DMS114 treated with DMSO at 0.1 percent for 48 hours (cell line): Measurements from ENCODE around the gene PHF19.

ENCODE experiments used
- DNase-seq: peaks from one replicate; lab custom pipeline; 2025; ENCODE audit not compliant: unreplicated experiment; lab: John Stamatoyannopoulos, UW

The PHF19 gene

DNA sequence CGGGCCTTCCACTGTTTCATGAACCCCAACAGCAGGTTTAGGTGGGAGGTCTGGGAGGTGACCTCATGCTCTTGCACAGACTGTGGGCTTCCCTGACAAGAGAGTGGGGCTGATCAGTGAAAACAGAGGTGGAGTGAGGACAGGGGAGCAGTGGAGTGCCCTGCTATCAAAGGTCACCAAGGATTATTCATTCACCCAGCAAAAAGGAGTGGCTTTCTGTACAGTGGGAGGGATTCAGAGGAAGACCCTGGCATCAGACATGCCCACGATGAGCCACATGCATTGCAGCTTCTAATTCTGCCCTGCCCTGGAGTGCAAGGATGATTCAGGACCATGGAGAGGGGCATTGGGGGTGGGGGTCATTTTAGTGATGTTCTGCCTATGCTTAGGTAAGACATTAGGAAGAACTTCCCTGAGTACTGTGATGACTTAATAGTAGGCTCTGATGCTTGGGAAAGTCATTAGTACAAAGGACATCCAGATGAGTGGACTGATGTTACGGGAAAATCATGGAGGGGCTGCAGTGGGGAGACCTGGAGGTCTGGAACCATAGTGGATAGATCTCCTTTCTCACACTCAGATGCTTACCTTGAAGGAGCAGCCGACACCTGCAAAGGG lies 36.8 kb upstream of the PHF19 start:
- DNase-seq, result no peak

DNA sequence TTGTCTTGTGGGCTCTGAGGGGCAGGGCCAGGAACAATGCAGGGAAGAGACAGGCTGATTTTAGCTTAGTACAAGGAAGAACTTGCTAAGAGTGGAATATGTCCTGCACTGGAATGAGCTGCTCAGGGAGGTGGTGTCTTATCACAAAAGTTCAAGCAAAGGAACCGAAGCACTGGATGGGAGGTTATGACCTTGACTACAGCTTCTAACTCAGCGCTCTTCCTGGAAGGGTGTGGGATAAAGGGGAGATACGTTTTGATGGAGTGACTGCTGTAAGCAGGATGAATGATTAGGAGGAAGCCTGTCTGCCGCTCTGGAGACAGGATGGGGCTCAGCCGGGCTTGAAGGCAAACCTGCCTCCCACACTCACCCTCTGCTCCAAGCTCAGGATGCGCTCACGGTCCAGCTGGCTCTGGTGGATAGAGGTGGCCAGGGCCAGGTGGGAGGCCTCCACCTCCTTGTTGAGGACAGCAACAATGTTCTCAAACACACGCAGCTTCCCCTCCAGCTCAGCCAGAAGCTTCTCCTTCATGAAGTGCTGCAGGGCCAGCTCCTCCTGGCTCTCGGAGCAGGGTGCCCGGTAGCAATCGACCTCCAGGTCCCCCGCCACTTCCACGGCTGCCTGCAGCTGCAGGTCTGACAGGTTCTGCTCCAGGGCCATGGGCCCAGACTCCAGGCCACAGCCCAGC lies 36.1 kb upstream of the PHF19 start:
- DNase-seq, result no peak

DNA sequence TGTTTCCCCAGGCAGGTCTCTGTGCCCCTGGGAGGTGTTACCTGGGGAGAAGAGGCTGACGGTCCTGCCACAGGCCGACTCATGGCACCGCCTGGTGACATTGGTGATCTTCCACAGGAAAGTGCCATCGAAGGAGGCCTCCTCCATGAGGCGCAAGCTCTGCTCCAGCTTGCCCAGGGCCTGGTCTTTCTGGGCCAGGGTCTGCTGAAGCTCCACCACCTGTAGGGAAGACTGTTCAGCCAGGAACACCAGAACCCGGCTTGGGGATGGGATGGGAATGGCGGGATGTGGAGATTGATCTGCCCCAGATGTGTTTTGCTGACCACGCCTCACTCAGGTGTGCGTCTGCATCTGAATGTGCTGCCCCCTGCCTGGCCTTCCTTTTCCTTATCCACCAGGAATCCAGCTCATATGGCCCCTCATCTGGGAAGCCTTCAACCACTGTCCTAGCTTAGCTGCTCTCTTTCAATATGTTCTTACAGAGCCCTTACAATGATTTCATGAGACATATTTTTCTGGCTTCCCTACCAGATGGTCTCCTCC lies 34.4 kb upstream of the PHF19 start:
- no peak for DNase-seq

DNA sequence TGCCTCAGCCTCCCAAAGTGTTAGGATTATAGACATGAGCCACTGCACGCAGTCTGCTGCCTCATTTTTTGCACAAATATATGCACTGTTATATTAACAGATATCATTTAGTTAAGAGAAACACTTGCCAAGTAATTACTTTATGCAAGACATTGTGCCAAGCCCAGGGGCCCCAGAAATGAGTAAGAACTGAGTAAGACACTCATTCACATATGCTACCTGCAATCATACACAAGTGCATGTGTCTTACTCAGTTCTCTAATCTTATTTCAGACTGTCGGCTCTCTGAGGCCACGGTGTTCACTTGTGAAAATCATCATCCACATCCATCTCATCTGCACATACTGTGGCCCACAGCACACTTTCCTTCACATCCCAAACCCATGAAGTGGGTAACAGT lies 33.7 kb upstream of the PHF19 start:
- no peak for DNase-seq

DNA sequence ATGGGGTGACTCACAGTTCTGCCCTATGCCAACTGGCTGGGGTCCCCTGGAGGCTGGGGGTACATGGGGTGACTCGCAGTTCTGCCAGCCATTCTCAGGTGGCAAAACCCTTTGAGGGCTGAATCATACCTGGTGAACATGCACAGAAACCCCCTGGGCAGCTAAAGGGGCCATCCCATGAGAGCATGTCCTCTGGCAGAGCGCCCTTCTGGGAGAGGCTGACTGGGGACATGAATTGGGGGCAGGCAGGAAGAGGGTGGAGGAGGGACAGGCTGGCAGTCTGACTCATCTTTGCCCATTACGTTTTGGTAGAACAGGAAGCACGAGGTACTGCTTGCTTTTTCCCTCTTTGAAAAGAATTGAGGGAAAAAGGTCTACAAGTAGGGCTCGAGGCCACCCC lies 32.9 kb upstream of the PHF19 start:
- DNase-seq, result no peak

DNA sequence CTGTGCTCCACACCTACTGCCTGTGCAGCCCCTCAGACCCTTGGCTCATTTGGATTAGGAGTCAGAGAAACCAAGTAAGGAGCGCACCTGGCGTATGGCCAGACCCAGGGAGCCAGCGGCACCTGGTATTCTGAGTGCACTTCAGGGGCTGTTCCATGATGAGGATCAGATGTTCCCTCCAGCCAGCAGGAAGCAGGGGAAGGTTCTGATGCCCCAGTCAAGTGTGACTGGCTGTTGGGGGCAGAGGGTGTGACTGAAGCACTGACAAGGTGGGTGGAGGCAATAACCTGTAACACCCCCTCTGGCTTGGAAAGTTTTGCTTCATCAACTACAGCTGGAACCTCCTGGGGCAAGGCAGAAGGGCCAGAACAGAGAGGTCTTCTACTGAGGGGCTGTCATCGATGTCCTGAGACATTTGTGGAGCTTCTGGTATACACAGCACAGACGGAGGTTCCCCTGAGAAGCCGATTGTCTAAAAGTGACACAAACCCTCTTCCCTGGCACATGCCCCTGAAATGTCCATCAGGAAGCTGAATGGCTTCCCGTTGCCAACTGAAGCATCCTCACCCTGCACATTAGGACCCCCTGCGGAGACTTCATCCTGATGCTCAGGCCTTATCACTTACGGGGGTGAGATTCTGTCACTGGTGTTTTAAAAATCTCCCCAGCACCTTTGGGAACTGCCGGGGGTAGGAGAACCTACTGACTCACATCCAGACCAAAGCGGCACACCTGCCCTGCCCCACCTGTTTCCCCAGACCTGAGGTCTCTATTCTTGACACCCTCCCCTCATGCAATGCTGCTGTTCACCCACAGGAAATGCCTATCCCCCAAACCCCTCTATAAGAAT lies 28.6 kb upstream of the PHF19 start:
- no peak for DNase-seq

DNA sequence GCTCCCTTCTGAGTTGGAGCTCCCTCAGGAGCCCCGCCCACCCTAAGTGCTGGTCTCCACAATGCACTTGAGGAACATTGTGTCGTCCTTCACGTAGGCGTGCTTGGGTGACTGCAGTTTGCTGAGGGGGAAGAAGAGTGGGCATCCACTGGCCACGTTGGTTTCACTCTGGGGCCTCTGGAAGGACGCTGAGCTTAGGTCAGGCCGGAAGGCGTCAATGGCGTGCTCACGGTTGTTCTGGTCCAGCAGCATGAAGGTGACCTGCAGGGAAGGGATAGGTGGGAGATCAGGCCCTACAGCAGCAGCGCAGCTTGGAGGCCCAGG lies 28.0 kb upstream of the PHF19 start:
- no peak for DNase-seq

DNA sequence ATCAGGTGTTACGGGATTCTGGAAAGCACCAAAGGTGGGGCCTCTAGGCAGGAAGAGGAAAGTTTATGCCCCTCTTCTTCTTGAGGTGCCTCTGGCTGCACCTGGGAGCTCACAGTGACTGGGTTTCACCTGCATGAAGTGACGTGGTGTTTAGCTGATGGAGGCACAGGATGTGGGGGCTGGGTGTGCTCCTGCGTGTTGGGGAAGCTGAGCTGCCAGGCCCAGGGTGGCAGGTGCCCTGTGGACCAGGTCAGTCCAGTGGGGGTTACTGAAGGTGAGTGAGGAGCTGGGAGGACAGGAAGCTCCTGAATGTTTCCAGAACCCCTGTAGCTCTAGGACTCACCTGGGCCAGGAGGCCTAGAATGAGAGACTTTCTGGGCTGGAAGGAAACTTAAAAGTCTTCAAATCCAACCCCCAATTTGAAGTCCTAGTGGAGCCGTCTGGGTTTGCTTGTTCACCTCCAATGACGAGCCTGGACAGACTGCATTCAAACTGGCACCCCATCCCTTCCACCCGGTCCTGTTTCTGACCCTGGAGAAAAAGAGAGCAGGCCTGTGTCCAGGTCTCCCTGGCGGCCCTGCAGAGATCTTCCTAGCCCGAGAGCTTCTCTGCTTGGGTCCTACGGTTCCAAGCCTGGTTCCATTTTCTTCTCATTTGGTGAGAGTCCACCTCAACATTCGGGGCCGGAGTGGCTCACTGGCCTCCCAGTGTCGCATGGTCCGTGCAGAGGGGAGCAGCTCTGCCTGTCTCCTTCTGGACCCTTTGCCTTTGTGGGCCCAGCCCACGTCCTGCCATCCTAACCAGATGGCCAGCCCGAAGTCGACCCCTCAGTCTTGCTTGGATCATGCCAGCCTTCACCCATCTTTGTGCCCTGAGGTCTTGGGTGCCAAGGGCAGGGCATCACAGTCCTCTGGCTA lies 27.3 kb upstream of the PHF19 start:
- DNase-seq, result no peak

DNA sequence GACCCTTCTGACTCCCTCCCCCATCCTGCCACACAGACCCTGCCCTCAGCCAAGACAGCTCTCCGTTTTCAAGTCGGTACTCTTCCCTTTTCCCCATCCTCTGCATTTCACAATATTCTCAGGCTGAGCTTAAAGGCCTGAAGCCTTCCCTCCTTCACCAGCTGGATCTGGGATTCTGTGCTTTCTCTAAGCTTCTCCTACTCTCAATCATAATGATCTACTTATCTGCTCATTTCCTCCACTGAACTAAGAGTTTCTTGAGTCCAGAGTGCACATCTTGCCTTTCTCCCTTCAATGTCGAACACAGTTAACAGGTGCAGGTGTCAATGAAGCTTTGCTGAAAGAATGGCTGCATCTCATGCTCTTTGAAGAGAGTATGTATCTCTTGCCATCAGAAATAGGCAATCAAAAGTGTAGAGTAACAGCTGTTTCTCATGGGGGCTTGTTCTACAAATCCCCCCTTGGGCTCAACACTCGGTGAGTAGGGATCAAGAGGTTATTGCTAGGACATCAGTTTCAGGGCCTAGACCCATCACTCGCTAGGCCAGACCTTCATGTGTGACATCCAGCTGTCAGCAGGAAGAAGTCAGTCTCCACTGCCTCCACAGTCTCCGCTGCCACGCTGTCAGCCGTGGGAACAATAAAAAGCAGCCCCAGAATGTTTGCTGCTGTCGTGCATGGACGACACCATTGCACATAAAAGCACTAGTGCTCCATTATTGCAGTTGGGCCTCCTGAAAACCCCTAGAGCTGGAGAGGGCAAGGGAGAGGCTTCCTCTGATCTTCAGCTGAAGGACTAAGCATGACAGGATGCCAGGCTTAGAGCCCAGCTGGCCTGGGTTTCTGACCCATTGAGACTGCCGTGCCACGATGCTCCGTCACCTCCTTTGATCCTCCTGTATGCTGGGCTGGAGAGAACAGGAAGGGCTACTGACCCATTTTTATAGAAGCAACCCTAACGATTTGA lies 25.9 kb upstream of the PHF19 start:
- no peak for DNase-seq

DNA sequence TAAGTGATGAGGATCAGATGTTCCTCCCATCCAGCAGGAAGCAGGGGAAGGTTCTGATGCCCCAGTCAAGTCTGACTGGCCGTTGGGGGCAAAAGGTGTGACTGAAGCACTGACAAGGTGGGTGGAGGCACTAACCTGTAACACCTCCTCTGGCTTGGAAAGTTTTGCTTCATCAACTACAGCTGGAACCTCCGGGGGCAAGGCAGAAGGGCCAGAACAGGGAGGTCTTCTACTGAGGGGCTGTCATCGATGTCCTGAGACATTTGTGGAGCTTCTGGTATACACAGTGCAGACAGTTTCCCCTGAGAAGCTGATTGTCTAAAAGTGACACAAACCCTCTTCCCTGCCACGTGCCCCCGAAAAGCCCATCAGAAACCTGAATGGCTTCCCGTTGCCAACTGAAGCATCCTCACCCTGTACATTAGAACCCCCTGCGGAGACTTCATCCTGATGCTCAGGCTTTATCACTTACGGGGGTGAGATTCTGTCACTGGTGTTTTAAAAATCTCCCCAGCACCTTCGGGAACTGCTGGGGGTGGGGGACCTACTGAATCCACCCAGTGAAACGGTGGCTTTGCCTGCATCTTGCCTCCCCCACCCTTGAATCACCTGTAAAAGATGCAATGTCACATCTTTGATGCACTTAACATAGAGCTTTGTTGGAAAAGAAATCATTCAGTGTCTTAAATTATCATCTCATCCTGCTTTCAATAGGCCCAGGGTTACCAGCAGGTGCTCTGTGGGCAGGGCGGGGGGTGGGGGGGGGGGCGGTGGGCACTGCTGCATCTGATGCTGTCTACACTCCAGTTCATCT lies 25.0 kb upstream of the PHF19 start:
- no peak for DNase-seq

DNA sequence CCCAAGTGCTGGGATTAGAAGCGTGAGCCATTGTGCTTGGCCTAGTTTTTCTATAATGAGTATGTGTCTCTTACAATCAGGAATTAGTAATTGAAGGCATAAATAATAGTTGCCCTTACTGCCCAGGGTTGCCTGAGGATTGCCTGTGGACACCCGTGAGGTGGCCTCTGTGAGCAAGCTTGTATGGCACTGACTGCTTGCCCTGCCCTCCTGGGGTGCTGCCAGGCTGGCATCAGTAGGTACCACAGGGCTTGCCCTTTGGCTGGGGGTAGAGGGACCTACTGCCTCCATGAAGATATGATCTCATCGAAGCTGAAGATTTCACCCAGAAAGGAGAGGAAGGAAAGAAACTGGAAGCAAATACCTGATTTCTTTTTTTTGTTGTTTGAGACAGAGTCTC lies 23.8 kb upstream of the PHF19 start:
- no peak for DNase-seq

DNA sequence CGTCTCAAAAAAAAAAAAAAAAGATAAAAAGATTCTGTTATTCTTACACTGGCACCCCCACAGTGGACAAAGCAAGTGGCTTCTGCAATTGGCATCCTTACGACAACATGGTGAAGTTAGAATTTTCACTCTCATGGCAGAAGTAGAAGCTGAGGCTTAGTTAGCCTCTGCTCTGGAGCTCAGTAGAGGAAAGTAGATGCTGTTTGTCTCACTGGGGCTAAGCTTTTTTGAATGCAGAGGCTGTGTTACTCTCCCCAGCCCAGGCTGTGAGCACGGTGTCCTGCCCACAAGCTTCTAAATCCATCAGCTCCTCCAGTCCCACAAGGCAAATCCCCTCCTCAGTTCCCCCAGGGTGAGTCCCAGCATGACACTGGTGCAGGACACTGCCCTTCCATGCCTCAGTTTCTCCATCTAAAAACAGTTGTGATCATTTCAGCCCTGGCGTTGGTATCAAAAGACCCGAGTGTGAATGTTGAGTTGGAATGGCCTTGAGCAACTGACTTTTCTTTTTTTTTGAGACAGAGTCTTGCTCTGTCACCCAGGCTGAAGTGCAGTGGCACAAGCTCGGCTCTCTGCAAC lies 22.6 kb upstream of the PHF19 start:
- DNase-seq, result no peak

DNA sequence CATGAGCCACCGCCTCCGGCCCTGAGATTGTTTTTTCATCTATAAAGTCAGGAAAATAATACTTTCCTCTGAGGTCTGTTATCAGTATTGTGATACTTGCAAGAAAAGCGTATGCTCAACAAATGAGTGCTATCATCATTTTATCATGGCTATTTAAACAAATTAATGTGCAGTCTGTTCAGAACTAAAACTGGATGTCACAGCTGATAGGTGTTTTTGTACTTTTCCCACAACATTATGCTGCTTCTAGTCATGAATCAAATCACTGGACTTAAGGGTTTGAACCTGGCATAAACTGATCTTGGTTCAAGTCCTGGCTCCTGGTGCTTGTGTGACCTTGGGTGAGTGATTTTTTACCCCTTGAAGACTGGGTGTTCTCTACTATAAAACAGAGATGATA lies 21.4 kb upstream of the PHF19 start:
- DNase-seq, result no peak

DNA sequence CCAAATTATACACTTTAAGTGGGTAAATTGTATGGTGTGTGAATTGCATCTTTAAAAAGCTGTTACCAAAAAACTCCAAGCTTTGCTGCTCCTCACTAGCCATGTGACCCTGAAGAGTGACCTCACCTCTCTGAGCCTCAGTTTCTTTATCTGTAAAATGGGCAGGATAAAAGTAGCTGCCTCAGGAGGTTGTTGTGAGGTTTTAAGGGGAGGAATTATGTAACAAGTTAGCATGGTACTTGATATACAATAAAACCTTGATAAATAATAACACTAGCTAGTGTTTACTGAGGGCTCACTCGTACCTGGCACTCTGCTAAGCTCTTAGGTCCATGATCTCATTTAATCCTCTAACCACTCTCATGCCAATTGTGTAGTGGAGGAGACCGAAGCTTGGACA lies 19.0 kb upstream of the PHF19 start:
- DNase-seq, result no peak

DNA sequence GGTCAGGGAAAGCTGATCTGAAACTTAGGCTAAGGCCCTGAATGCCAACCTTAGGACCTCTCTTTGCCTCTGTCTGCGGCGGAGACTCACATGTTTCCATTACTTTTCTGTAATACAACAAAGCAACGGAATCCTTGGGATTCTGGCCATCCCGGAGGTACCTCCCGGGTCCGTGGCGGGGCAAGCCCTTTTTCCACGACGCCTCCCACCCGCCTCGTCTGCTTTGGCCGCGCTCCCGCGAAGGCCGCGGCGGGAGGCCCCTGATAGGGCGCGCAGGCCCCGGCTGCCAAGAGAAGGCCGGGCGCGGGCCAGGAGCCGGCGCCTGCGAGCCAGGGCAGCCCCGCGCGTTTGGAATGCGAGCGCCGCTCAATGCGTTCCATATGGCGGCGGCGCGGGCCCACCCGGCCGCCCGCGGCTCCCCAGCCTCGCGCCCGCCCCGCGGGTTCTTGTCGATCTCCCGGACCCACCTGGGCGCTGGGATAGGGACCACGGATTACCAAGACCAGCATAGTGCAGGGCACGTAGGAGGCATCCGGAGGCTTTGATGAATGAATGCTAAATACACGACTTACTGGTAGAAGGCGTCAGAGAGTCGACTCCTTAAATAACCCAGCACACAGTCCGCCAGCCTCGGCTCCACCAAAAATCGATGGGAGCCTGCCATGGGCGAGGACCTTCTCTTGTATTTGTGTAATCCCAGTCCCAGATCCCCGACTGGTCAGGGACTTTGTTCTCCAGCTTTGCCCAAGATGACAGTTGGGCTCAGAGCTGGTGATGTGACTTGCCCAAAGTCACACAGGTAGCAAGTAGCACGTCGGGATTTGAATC lies 17.5 kb upstream of the PHF19 start:
- no peak for DNase-seq

DNA sequence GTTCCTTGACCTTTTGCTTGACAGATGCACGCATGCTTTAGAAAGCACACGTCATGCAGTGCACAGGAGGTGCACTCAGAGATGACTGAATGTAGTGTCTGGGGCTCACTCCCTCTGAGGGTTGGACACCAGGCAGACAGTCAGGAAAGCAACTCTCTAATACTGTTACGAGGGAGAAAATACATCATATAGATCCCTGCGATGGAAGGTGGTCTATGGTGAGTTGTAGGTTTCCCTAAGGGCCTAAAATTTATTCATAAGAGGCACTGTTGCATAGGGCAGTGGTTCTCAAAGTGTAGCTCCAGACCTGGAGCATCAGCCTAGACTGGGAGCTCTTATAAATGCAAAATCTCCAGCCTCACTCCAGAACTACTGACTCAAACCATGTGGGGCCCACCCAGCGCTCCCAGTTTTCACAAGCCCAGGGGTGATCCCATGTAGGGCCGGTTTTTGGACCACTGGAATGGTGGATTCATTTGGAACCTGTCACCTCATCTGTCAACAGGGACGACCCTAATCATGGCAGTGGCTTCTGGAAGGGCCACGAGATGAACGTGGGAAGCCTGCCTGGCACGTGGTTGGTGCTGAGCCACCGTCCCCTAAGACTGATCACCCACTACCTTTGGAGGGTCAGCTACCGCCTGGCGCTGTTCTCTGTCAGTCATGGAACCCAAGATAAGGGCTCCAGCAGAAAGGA lies 16.8 kb upstream of the PHF19 start:
- DNase-seq, result no peak
